ENCODE measurements around the gene ABCF3. TPM values are rescaled to one million over a fixed set of nuclear protein-coding genes. Genes with fewer than 3 reads are reported as not detected.

The ABCF3 gene
- total and polyA plus RNA-seq, 4 donors, result 28.1 to 59.2 (median 33.7) TPM

- no peaks in the 10 kb centered on the region for H3K4me1 ChIP-seq (ENCODE audit: control insufficient read depth in 4 of 4, insufficient read depth in 4 of 4, low read length in 3 of 4)
- 89% methylated on average over 9 of the region's 9 CpGs for WGBS
- no peak overlapping the region for H3K9ac ChIP-seq (ENCODE audit: low read depth in 1 of 2, low read length in 2 of 2)
- no peak overlapping the region for H3K4me3 ChIP-seq (ENCODE audit: low read depth in 1 of 3, low read length in 3 of 3)
- H3K36me3 ChIP-seq (ENCODE audit: control insufficient read depth in 4 of 4, insufficient read depth in 3 of 4, low read depth in 1 of 4, low read length in 3 of 4), result peaks cover 19 to 67% (median 54%) of the 10 kb centered on the region in 4 donors
- H3K27me3 ChIP-seq (ENCODE audit: control insufficient read depth in 4 of 4, insufficient read depth in 4 of 4, low read length in 3 of 4), result no peaks in the 10 kb centered on the region
- TF ChIP-seq JUND (IDR thresholded peaks at IDR 0.05) (no peak), HNF4G (IDR thresholded peaks at IDR 0.05) (no peak), TAF1 (conservative IDR thresholded peaks at IDR 0.05) (no peak), ZBTB33 (IDR thresholded peaks at IDR 0.05) (no peak), MAX (IDR thresholded peaks at IDR 0.05) (no peak), REST (IDR thresholded peaks at IDR 0.05) (no peak)
- H3K9me3 ChIP-seq (ENCODE audit: control insufficient read depth in 4 of 4, low read length in 3 of 4), result no peaks in the 10 kb centered on the region
- H3K27ac ChIP-seq (ENCODE audit: low read depth in 1 of 2, low read length in 2 of 2), result no peak overlapping the region
- DNase-seq (ENCODE audit: low spot score), result no peak
These were observed 8.1 kb downstream of the ABCF3 start for GRCh38 chr3:184193991-184194539.

GRCh38 chr3:184196536-184196935 lies 10.5 kb downstream of the ABCF3 start:
- TF ChIP-seq FOXA1 (IDR thresholded peaks at IDR 0.05), result no peak
- TF ChIP-seq JUND (IDR thresholded peaks at IDR 0.05), result no peak
- no peak for TF ChIP-seq RXRA (IDR thresholded peaks at IDR 0.05)
- no peak for TF ChIP-seq HNF4G (IDR thresholded peaks at IDR 0.05)
- no peak for DNase-seq (ENCODE audit: low spot score)
- no peaks in the 10 kb centered on the region for H3K4me1 ChIP-seq (ENCODE audit: control insufficient read depth in 4 of 4, insufficient read depth in 4 of 4, low read length in 3 of 4)
- H3K9me3 ChIP-seq (ENCODE audit: control insufficient read depth in 4 of 4, low read length in 3 of 4), result no peaks in the 10 kb centered on the region
- no peaks in the 10 kb centered on the region for H3K27me3 ChIP-seq (ENCODE audit: control insufficient read depth in 4 of 4, insufficient read depth in 4 of 4, low read length in 3 of 4)
- H3K36me3 ChIP-seq (ENCODE audit: control insufficient read depth in 4 of 4, insufficient read depth in 3 of 4, low read depth in 1 of 4, low read length in 3 of 4), result peaks cover 9 to 42% (median 31%) of the 10 kb centered on the region in 4 donors
- H3K9ac ChIP-seq (ENCODE audit: low read depth in 1 of 2, low read length in 2 of 2), result no peak overlapping the region
- H3K4me3 ChIP-seq (ENCODE audit: low read depth in 1 of 3, low read length in 3 of 3), result no peak overlapping the region
- WGBS, result 93% methylated on average over 6 of the region's 6 CpGs
- H3K27ac ChIP-seq (ENCODE audit: low read depth in 1 of 2, low read length in 2 of 2), result no peak overlapping the region

GRCh38 chr3:184198509-184198908 lies 12.5 kb downstream of the ABCF3 start:
- WGBS, result 87% methylated on average over 9 of the region's 9 CpGs
- Histone ChIP-seq H3K9ac (ENCODE audit: low read depth in 1 of 2, low read length in 2 of 2) (no peak overlapping the region), H3K4me1 (ENCODE audit: control insufficient read depth in 4 of 4, insufficient read depth in 4 of 4, low read length in 3 of 4) (no peaks in the 10 kb centered on the region), H3K27ac (ENCODE audit: low read depth in 1 of 2, low read length in 2 of 2) (no peak overlapping the region), H3K27me3 (ENCODE audit: control insufficient read depth in 4 of 4, insufficient read depth in 4 of 4, low read length in 3 of 4) (no peaks in the 10 kb centered on the region), H3K4me3 (ENCODE audit: low read depth in 1 of 3, low read length in 3 of 3) (no peak overlapping the region), H3K36me3 (ENCODE audit: control insufficient read depth in 4 of 4, insufficient read depth in 3 of 4, low read depth in 1 of 4, low read length in 3 of 4) (peaks cover 6 to 24% (median 14%) of the 10 kb centered on the region in 4 donors), H3K9me3 (ENCODE audit: control insufficient read depth in 4 of 4, low read length in 3 of 4) (no peaks in the 10 kb centered on the region)
- no peak for TF ChIP-seq ATF3 (IDR thresholded peaks at IDR 0.05)
- no peak for TF ChIP-seq EGR1 (IDR thresholded peaks at IDR 0.05; ENCODE audit: low read depth in 2 of 2)
- TF ChIP-seq HNF4A (conservative IDR thresholded peaks at IDR 0.05), result no peak
- no peak for TF ChIP-seq NR2F2 (IDR thresholded peaks at IDR 0.05)
- TF ChIP-seq GABPA (IDR thresholded peaks at IDR 0.05 in 1 of 2, conservative IDR thresholded peaks at IDR 0.05 in 1 of 2), result no peak
- no peak for TF ChIP-seq RAD21 (IDR thresholded peaks at IDR 0.05)
- TF ChIP-seq MAX (IDR thresholded peaks at IDR 0.05), result no peak
- no peak for DNase-seq (ENCODE audit: low spot score)
